ENCODE measurements around the gene RAD9A.

RAD9A gene

GRCh38 chr11:67369801-67370284, 21.9 kb upstream of the RAD9A start:
- Histone ChIP-seq H2AFZ (ENCODE audit: low read length) (no peak overlapping the region), H3K9me2 (ENCODE audit: low read depth, low read length) (no peaks in the 10 kb centered on the region), H3K27ac (ENCODE audit: low read depth, low read length, poor library complexity, severe bottlenecking) (no peak overlapping the region), H3K36me3 (ENCODE audit: insufficient read depth, low read length) (no peaks in the 10 kb centered on the region), H3K79me2 (ENCODE audit: insufficient read depth, low read length) (no peaks in the 10 kb centered on the region), H4K20me1 (ENCODE audit: insufficient read depth, low read length) (no peaks in the 10 kb centered on the region), H3K9me3 (ENCODE audit: low read length) (no peaks in the 10 kb centered on the region), H3K4me2 (ENCODE audit: low read length) (no peak overlapping the region), H3F3A (ENCODE audit: insufficient read depth, low read length) (no peaks in the 10 kb centered on the region), H3K4me3 (ENCODE audit: low read depth, low read length, poor library complexity, severe bottlenecking) (no peak overlapping the region), H3K4me1 (ENCODE audit: insufficient read depth, low read length, severe bottlenecking) (peaks cover 20% of the 10 kb centered on the region), H3K27me3 (ENCODE audit: insufficient read depth, low read length) (0 out of 2 replicates have a peak, but pooled peaks cover 11% of the 10 kb centered on the region), H3K9ac (ENCODE audit: low read length) (no peak overlapping the region)
- TF ChIP-seq CTCF (IDR thresholded peaks at IDR 0.05; ENCODE audit: low read length) (no peak), EZH2 (IDR thresholded peaks at IDR 0.05; ENCODE audit: borderline replicate concordance, low read length) (no peak)

DNA sequence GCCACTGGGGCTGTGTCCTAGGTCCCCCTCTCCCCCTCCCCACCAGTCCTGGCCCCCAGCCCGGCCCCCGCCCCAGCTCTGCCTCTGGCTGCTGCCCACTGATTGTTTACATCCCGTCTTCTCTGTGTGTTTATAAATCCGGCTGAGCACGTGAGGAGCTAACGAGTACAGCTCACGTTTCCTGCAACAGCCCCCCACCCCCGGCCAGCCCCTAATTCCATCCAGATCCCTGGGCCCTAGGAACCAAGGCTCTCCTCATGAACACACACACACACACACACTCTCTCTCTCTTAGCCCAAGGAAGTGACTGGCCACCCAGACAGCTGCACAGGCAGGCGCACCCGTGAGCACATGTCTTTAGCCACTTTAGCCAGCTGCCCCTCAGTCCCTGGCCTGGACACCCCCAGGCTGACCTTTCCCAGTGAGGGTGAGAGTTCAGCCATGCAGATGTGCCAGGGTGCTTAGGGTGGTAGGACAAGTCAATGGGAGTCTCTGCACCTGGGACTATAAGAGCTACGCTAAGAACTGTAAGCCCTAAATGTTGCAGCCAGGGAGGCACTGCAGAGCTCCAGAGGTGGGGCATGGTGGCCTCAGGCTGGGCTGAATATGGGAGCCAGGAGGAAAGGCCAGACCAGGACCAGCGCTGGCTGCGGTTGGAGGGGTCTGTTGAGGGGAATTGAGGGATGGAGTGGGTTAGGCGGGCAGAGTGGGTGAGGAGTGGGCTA, 21.3 kb upstream of the RAD9A start:
- Histone ChIP-seq H3K36me3 (ENCODE audit: insufficient read depth, low read length) (no peaks in the 10 kb centered on the region), H3K79me2 (ENCODE audit: insufficient read depth, low read length) (no peaks in the 10 kb centered on the region), H2AFZ (ENCODE audit: low read length) (no peak overlapping the region), H3K4me1 (ENCODE audit: insufficient read depth, low read length, severe bottlenecking) (peaks cover 15% of the 10 kb centered on the region), H3K4me3 (ENCODE audit: low read depth, low read length, poor library complexity, severe bottlenecking) (no peak overlapping the region), H3K9ac (ENCODE audit: low read length) (no peak overlapping the region), H3K9me2 (ENCODE audit: low read depth, low read length) (no peaks in the 10 kb centered on the region), H4K20me1 (ENCODE audit: insufficient read depth, low read length) (no peaks in the 10 kb centered on the region), H3K27ac (ENCODE audit: low read depth, low read length, poor library complexity, severe bottlenecking) (no peak overlapping the region), H3F3A (ENCODE audit: insufficient read depth, low read length) (no peaks in the 10 kb centered on the region), H3K9me3 (ENCODE audit: low read length) (no peaks in the 10 kb centered on the region), H3K4me2 (ENCODE audit: low read length) (no peak overlapping the region), H3K27me3 (ENCODE audit: insufficient read depth, low read length) (0 out of 2 replicates have a peak, but pooled peaks cover 11% of the 10 kb centered on the region)
- TF ChIP-seq CTCF (IDR thresholded peaks at IDR 0.05; ENCODE audit: low read length) (no peak), EZH2 (IDR thresholded peaks at IDR 0.05; ENCODE audit: borderline replicate concordance, low read length) (no peak)

DNA sequence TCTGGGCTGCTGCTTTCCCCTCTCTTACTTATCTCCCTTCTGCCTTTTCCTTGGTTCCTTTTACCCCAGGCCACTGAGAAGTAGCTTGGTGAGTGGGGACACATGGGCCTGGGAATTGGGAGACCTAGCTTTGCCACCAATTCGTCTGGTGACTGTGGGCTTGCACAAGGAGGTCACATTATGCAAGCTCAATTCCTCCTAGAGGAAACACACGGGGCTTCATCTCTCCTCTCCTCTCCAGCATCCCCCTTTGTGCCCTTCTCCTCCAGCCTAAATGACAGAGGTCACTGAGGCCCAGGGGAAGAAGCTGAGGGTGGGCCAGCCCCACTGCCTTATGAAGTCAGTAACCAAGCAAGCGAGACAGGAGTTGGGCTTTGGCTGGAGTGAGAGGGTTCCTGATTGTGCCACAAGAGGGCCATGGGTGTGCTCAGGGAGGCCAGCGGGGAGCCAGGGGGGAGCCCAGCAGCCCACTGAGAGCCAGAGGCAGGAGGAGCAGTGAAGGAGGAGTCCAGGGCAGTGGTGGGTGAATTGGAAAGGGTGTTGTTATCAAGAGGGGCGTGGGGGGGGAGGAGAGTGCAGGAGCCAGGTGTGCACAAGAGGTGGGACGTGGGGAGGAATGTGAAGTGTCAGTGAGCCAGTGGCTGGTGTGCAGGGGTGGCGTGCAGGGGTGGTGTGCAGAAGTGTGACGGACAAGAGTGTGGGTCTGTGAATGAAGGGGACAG, 20.4 kb upstream of the RAD9A start:
- Histone ChIP-seq H2AFZ (ENCODE audit: low read length) (no peak overlapping the region), H3K4me2 (ENCODE audit: low read length) (no peak overlapping the region), H3K27me3 (ENCODE audit: insufficient read depth, low read length) (0 out of 2 replicates have a peak, but pooled peaks cover 11% of the 10 kb centered on the region), H3K4me1 (ENCODE audit: insufficient read depth, low read length, severe bottlenecking) (peaks cover 15% of the 10 kb centered on the region), H3K79me2 (ENCODE audit: insufficient read depth, low read length) (no peaks in the 10 kb centered on the region), H3F3A (ENCODE audit: insufficient read depth, low read length) (no peaks in the 10 kb centered on the region), H4K20me1 (ENCODE audit: insufficient read depth, low read length) (no peaks in the 10 kb centered on the region), H3K9ac (ENCODE audit: low read length) (no peak overlapping the region), H3K9me2 (ENCODE audit: low read depth, low read length) (no peaks in the 10 kb centered on the region), H3K9me3 (ENCODE audit: low read length) (no peaks in the 10 kb centered on the region), H3K27ac (ENCODE audit: low read depth, low read length, poor library complexity, severe bottlenecking) (no peak overlapping the region), H3K36me3 (ENCODE audit: insufficient read depth, low read length) (no peaks in the 10 kb centered on the region), H3K4me3 (ENCODE audit: low read depth, low read length, poor library complexity, severe bottlenecking) (no peak overlapping the region)
- peak; percentile 51 for TF ChIP-seq CTCF (IDR thresholded peaks at IDR 0.05; ENCODE audit: low read length)
- TF ChIP-seq EZH2 (IDR thresholded peaks at IDR 0.05; ENCODE audit: borderline replicate concordance, low read length) = no peak

All from OCI-LY1 (cell line).